HepG2 (cell line): Measurements from ENCODE around the gene SLC43A1. TPM values are rescaled to one million over a fixed set of nuclear protein-coding genes. Genes with fewer than 3 reads are reported as not detected.
A peak's percentile ranks its signal among the peaks of the same experiment; 100 is the strongest.

ENCODE experiments used
- MTF2 ChIP-seq: sonication (generic); formaldehyde crosslinking; IDR thresholded peaks from 2 replicates; pipeline ENCODE4 v1.5.0; 2020; ENCODE audit warnings: missing genetic modification reagents, borderline replicate concordance
- RAD21 ChIP-seq: fragments of 450-650 bp; formaldehyde crosslinking; IDR thresholded peaks from 2 replicates; pipeline ENCODE4 v1.5.0; 2020; ENCODE audit warnings: mild to moderate bottlenecking
- RFXAP ChIP-seq: sonication (generic); formaldehyde crosslinking; IDR thresholded peaks from 2 replicates; pipeline ENCODE4 v1.4.0; 2020; ENCODE audit warnings: missing genetic modification reagents, borderline replicate concordance
- SNAPC2 ChIP-seq: sonication (generic); formaldehyde crosslinking; IDR thresholded peaks from 2 replicates; pipeline ENCODE4 v1.8.1; 2022; ENCODE audit warnings: mild to moderate bottlenecking, missing genetic modification reagents
- SOX5 ChIP-seq: IDR thresholded peaks from 2 replicates; pipeline ENCODE4 v1.6.1; 2016; ENCODE audit warnings: borderline replicate concordance
- ZNF296 ChIP-seq: sonication (generic); formaldehyde crosslinking; conservative IDR thresholded peaks from 2 replicates; pipeline ENCODE4 v1.5.0; 2020; ENCODE audit warnings: mild to moderate bottlenecking, missing genetic modification reagents
- ZNF792 ChIP-seq: IDR thresholded peaks from 2 replicates; pipeline ENCODE4 v1.6.1; 2016
- polyA plus RNA-seq, 8 experiments: library from polyadenylated mRNA; depleted of rRNA in 3 of 8; stranded (reverse) in 7 of 8; unstranded in 1 of 8; fragments of >200 nt; fragmentation: Illumina TruSeq in 4 of 8; extraction: Trizol in 4 of 8; gene quantifications; 2 replicates each; pipeline versions ENCODE4 v1.2.1 to v1.2.3, GENCODE V29; 2011 to 2016; ENCODE audit warnings: low read depth in 4 of 8, missing spikeins in 1 of 8, mixed read lengths in 1 of 8; ENCODE audit not compliant: insufficient read depth in 1 of 8
- total RNA-seq, 5 experiments: library from RNA; depleted of rRNA; stranded (reverse); fragments of >200 nt; fragmentation: Illumina TruSeq; extraction: Trizol; gene quantifications; 2 replicates each; pipeline ENCODE4 v1.2.3, GENCODE V29; 2016; ENCODE audit warnings: low read depth in 1 of 5
- TF ChIP-seq, protein P1 (sequence below): sonication (generic); formaldehyde crosslinking; IDR thresholded peaks from 2 replicates; pipeline ENCODE4 v1.5.0; 2020; ENCODE audit warnings: mild to moderate bottlenecking, missing genetic modification reagents
- TF ChIP-seq, protein P2 (sequence below): sonication (generic); formaldehyde crosslinking; IDR thresholded peaks from 2 replicates; pipeline ENCODE4 v1.8.1; 2023; ENCODE audit warnings: missing genetic modification reagents, mild to moderate bottlenecking, borderline replicate concordance
- TF ChIP-seq, protein P3 (sequence below), 2 experiments: sonication (generic) in 1 of 2; formaldehyde crosslinking in 1 of 2; IDR thresholded peaks; 2 replicates each; pipeline versions ENCODE4 v1.4.0 to v1.6.1; 2018 to 2020; ENCODE audit warnings: missing genetic modification reagents in 2 of 2, borderline replicate concordance in 1 of 2, low read depth in 1 of 2, mild to moderate bottlenecking in 1 of 2, missing biosample characterization in 1 of 2
- TF ChIP-seq, protein P4 (sequence below): fragments of 450-650 bp; IDR thresholded peaks from 2 replicates; pipeline ENCODE4 v1.6.1; 2016
- TF ChIP-seq, protein P5 (sequence below), 2 experiments: fragments of 450-650 bp in 1 of 2; sonication (generic) in 1 of 2; formaldehyde crosslinking in 1 of 2; IDR thresholded peaks; 2 replicates each; pipeline versions ENCODE4 v1.6.1 to v1.8.0; 2016 to 2022; ENCODE audit warnings: antibody characterized with exemption in 1 of 2, mild to moderate bottlenecking in 1 of 2, missing genetic modification reagents in 1 of 2

SLC43A1 gene
- total and polyA plus RNA-seq, 2 of the 13 experiments (the other 11 are each of a cell fraction or from before 2014, with no cell fraction given) = 72.3 to 87.6 TPM

DNA sequence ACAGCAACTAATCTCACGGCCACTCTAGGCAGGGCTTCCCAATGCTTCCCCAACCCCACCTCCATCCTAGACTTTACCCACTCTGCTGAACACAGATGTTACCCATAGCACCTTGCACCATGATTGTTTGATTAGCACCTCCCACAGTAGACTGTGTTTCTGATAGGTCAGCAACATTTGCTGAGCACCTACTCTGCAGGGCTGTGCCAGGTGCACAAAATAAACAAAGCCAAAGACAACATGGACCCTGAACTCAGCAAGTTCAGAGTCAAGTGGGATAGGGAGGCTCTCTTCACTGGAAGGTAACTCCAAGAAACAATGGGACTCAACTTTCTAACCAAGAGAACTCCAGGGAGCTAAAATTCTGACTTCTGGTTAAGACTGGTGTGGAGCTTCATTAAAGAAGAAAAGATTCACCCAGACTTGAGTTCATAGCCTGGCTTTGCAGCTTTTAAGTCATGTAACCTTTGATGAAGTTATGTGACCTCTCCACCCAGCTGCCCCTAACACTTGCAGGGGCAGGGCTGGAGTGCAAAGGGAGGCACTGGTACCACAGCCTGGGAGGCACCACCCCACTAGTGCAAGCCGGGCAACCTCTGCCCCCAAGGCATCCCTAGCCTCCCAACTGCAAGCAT lies 61.8 kb downstream of the SLC43A1 start (continued):
- TF ChIP-seq, protein P1, sequence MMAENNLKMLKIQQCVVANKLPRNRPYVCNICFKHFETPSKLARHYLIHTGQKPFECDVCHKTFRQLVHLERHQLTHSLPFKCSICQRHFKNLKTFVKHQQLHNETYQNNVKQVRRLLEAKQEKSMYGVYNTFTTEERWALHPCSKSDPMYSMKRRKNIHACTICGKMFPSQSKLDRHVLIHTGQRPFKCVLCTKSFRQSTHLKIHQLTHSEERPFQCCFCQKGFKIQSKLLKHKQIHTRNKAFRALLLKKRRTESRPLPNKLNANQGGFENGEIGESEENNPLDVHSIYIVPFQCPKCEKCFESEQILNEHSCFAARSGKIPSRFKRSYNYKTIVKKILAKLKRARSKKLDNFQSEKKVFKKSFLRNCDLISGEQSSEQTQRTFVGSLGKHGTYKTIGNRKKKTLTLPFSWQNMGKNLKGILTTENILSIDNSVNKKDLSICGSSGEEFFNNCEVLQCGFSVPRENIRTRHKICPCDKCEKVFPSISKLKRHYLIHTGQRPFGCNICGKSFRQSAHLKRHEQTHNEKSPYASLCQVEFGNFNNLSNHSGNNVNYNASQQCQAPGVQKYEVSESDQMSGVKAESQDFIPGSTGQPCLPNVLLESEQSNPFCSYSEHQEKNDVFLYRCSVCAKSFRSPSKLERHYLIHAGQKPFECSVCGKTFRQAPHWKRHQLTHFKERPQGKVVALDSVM (CRISPR knock-in tag) = 0 out of 2 replicates have a peak, but pooled peaks have one; percentile 35
- TF ChIP-seq RFXAP (CRISPR knock-in tag) (peak; percentile 40; the same call in 1 of the 2 replicates), ZNF296 (CRISPR knock-in tag) (no peak), MTF2 (CRISPR knock-in tag) (0 out of 2 replicates have a peak, but pooled peaks have one; percentile 55), ZNF792 (peak; percentile 86; the same call in 1 of the 2 replicates), SNAPC2 (0 out of 2 replicates have a peak, but pooled peaks have one; percentile 37), RAD21 (CRISPR knock-in tag) (peak; percentile 35; the same call in 1 of the 2 replicates), SOX5 (CRISPR knock-in tag) (peak; percentile 84)
- TF ChIP-seq, protein P2, sequence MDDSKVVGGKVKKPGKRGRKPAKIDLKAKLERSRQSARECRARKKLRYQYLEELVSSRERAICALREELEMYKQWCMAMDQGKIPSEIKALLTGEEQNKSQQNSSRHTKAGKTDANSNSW (CRISPR knock-in tag) = no peak
- TF ChIP-seq, protein P3, sequence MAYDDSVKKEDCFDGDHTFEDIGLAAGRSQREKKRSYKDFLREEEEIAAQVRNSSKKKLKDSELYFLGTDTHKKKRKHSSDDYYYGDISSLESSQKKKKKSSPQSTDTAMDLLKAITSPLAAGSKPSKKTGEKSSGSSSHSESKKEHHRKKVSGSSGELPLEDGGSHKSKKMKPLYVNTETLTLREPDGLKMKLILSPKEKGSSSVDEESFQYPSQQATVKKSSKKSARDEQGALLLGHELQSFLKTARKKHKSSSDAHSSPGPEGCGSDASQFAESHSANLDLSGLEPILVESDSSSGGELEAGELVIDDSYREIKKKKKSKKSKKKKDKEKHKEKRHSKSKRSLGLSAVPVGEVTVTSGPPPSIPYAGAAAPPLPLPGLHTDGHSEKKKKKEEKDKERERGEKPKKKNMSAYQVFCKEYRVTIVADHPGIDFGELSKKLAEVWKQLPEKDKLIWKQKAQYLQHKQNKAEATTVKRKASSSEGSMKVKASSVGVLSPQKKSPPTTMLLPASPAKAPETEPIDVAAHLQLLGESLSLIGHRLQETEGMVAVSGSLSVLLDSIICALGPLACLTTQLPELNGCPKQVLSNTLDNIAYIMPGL (CRISPR knock-in tag; IDR thresholded peaks at IDR 0.05; ENCODE audit: borderline replicate concordance in 1 of 2, low read depth in 1 of 2) = peak in 1 of 2 experiments; percentile 55; a peak in 2 of 4 replicates
- TF ChIP-seq, protein P4, sequence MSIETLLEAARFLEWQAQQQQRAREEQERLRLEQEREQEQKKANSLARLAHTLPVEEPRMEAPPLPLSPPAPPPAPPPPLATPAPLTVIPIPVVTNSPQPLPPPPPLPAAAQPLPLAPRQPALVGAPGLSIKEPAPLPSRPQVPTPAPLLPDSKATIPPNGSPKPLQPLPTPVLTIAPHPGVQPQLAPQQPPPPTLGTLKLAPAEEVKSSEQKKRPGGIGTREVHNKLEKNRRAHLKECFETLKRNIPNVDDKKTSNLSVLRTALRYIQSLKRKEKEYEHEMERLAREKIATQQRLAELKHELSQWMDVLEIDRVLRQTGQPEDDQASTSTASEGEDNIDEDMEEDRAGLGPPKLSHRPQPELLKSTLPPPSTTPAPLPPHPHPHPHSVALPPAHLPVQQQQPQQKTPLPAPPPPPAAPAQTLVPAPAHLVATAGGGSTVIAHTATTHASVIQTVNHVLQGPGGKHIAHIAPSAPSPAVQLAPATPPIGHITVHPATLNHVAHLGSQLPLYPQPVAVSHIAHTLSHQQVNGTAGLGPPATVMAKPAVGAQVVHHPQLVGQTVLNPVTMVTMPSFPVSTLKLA = no peak
- TF ChIP-seq, protein P5, sequence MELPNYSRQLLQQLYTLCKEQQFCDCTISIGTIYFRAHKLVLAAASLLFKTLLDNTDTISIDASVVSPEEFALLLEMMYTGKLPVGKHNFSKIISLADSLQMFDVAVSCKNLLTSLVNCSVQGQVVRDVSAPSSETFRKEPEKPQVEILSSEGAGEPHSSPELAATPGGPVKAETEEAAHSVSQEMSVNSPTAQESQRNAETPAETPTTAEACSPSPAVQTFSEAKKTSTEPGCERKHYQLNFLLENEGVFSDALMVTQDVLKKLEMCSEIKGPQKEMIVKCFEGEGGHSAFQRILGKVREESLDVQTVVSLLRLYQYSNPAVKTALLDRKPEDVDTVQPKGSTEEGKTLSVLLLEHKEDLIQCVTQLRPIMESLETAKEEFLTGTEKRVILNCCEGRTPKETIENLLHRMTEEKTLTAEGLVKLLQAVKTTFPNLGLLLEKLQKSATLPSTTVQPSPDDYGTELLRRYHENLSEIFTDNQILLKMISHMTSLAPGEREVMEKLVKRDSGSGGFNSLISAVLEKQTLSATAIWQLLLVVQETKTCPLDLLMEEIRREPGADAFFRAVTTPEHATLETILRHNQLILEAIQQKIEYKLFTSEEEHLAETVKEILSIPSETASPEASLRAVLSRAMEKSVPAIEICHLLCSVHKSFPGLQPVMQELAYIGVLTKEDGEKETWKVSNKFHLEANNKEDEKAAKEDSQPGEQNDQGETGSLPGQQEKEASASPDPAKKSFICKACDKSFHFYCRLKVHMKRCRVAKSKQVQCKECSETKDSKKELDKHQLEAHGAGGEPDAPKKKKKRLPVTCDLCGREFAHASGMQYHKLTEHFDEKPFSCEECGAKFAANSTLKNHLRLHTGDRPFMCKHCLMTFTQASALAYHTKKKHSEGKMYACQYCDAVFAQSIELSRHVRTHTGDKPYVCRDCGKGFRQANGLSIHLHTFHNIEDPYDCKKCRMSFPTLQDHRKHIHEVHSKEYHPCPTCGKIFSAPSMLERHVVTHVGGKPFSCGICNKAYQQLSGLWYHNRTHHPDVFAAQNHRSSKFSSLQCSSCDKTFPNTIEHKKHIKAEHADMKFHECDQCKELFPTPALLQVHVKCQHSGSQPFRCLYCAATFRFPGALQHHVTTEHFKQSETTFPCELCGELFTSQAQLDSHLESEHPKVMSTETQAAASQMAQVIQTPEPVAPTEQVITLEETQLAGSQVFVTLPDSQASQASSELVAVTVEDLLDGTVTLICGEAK (IDR thresholded peaks at IDR 0.05) = no peak
- TF ChIP-seq, protein P5 (CRISPR knock-in tag; IDR thresholded peaks at IDR 0.05) = peak; percentile 53; the same call in 1 of the 2 replicates
